Calu3 (cell line): ENCODE measurements around the gene CCND3. TPM values are rescaled to one million over a fixed set of nuclear protein-coding genes. Genes with fewer than 3 reads are reported as not detected.

Source experiments
- BruUV-seq: library from RNA; stranded (reverse); fragments of 400-500 nt; replicated peaks from 2 replicates; lab custom pipeline; 2021; lab: Mats Ljungman, UMichigan
- CTCF ChIA-PET: fragments of 300-600 bp; sonication (Branson Sonifier 250); formaldehyde crosslinking; loops from one replicate; lab custom pipeline; 2022; ENCODE audit warnings: antibody characterized with exemption; lab: Charles Lee
- DNase-seq: peaks from one replicate; pipeline ENCODE4 v3.0.0; 2022
- H3K27ac Mint-ChIP-seq: one replicate; pipeline ENCODE4 v1.8.0; 2022; ENCODE audit warnings: mixed read lengths; ENCODE audit not compliant: unreplicated experiment
- H3K27me3 Mint-ChIP-seq: one replicate; pipeline ENCODE4 v1.8.0; 2022; ENCODE audit warnings: mixed read lengths; ENCODE audit not compliant: unreplicated experiment
- H3K36me3 Mint-ChIP-seq: one replicate; pipeline ENCODE4 v1.8.0; 2022; ENCODE audit warnings: mild to moderate bottlenecking, moderate library complexity, mixed read lengths; ENCODE audit not compliant: insufficient read depth, unreplicated experiment
- H3K4me1 Mint-ChIP-seq: one replicate; pipeline ENCODE4 v1.8.0; 2022; ENCODE audit warnings: mild to moderate bottlenecking, low read depth, mixed read lengths; ENCODE audit not compliant: unreplicated experiment
- H3K4me3 Mint-ChIP-seq: one replicate; pipeline ENCODE4 v1.8.0; 2022; ENCODE audit warnings: mild to moderate bottlenecking, low read depth, moderate library complexity, mixed read lengths; ENCODE audit not compliant: unreplicated experiment
- H3K9me3 Mint-ChIP-seq: one replicate; pipeline ENCODE4 v1.8.0; 2022; ENCODE audit warnings: low read depth, mixed read lengths; ENCODE audit not compliant: unreplicated experiment
- intact Hi-C: fragments of 100-400 bp; cut with micrococcal nuclease; formaldehyde crosslinking; loops from one replicate; pipeline ENCODE4 v1.10.0; 2022; ENCODE audit not compliant: unreplicated experiment
- total RNA-seq: library from RNA; stranded (reverse); gene quantifications from 2 replicates; pipeline ENCODE4 v1.2.3, GENCODE V29; 2022
- TF ChIP-seq, protein P1 (sequence below): fragments of 200-600 bp; IDR thresholded peaks from one replicate; pipeline ENCODE4 v1.8.0; 2022; ENCODE audit warnings: antibody characterized with exemption; ENCODE audit not compliant: unreplicated experiment

The CCND3 gene
- total RNA-seq, 1 experiment from 2014 or later: 77.4 TPM

DNA sequence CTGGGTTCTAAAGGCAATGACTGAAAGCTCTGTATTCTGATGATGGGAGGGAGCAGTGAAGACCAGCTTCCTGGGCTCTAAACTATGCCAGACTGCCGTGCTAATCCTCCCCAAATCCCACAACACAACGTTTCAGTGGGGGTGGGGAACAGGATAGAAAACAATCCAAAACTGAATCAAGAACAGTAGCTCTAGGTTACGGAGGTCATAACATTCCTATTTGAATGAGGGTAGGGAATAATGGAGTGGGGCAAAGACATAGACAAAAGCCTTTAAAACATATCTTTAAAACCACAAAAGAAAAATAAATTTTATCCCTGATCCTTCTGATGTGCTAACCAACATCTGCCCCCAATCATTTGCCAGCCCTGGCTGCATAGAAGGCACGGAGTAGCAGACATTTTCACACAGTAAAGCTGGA is 54.3 kb downstream of the CCND3 start:
- no peaks in the 10 kb centered on the region for H3K36me3 Mint-ChIP-seq
- H3K27me3 Mint-ChIP-seq: no peaks in the 10 kb centered on the region
- intact Hi-C loops: no loop called here
- H3K9me3 Mint-ChIP-seq: no peaks in the 10 kb centered on the region
- no peak overlapping the region for H3K4me3 Mint-ChIP-seq
- CTCF ChIA-PET: interaction anchor here (0.5 to 1.4 kb wide), 5 partner anchors 8 to 912 kb away, joined by 3 to 6 read pairs (median 4); partner anchors contain the start of gene USP49
- TF ChIP-seq, protein P1, sequence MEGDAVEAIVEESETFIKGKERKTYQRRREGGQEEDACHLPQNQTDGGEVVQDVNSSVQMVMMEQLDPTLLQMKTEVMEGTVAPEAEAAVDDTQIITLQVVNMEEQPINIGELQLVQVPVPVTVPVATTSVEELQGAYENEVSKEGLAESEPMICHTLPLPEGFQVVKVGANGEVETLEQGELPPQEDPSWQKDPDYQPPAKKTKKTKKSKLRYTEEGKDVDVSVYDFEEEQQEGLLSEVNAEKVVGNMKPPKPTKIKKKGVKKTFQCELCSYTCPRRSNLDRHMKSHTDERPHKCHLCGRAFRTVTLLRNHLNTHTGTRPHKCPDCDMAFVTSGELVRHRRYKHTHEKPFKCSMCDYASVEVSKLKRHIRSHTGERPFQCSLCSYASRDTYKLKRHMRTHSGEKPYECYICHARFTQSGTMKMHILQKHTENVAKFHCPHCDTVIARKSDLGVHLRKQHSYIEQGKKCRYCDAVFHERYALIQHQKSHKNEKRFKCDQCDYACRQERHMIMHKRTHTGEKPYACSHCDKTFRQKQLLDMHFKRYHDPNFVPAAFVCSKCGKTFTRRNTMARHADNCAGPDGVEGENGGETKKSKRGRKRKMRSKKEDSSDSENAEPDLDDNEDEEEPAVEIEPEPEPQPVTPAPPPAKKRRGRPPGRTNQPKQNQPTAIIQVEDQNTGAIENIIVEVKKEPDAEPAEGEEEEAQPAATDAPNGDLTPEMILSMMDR: no peak
- H3K27ac Mint-ChIP-seq: no peak overlapping the region
- no TSS peak for BruUV-seq
- no peak for DNase-seq
- no peaks in the 10 kb centered on the region for H3K4me1 Mint-ChIP-seq

GRCh38 chr6:41885930-41886329 is 55.7 kb downstream of the CCND3 start:
- TF ChIP-seq, protein P1: no peak
- no TSS peak for BruUV-seq
- DNase-seq: no peak
- intact Hi-C loops: no loop called here
- CTCF ChIA-PET: no interaction called here
- no peak overlapping the region for H3K27ac Mint-ChIP-seq
- H3K4me3 Mint-ChIP-seq: no peak overlapping the region
- no peaks in the 10 kb centered on the region for H3K9me3 Mint-ChIP-seq
- no peaks in the 10 kb centered on the region for H3K4me1 Mint-ChIP-seq
- no peaks in the 10 kb centered on the region for H3K27me3 Mint-ChIP-seq
- H3K36me3 Mint-ChIP-seq: no peaks in the 10 kb centered on the region

- no peaks in the 10 kb centered on the region for H3K27me3 Mint-ChIP-seq
- H3K36me3 Mint-ChIP-seq: no peaks in the 10 kb centered on the region
- CTCF ChIA-PET: no interaction called here
- H3K4me1 Mint-ChIP-seq: no peaks in the 10 kb centered on the region
- H3K27ac Mint-ChIP-seq: no peak overlapping the region
- TF ChIP-seq, protein P1: no peak
- H3K9me3 Mint-ChIP-seq: no peaks in the 10 kb centered on the region
- no TSS peak for BruUV-seq
- no peak overlapping the region for H3K4me3 Mint-ChIP-seq
- intact Hi-C loops: no loop called here
- no peak for DNase-seq
Observed at GRCh38 chr6:41884957-41885356, 56.7 kb downstream of the CCND3 start.

Other genes starting within 250 kb of the CCND3 start
- gene TFEB, start 206.2 kb downstream of the CCND3 start, total RNA-seq: 4.4 and 6.6 TPM in 2 replicates
- not detected in 2 replicates for gene PGC, start 194.4 kb downstream of the CCND3 start, total RNA-seq
- 5.0 and 6.6 TPM in 2 replicates for gene FRS3, start 161.9 kb downstream of the CCND3 start, total RNA-seq
- 6.4 and 7.1 TPM in 2 replicates for gene PRICKLE4, start 161.0 kb downstream of the CCND3 start, total RNA-seq
- gene TOMM6, start 154.1 kb downstream of the CCND3 start, total RNA-seq: 251 and 265 TPM in 2 replicates
- gene USP49, start 46.4 kb downstream of the CCND3 start, total RNA-seq: 6.9 and 7.0 TPM in 2 replicates
- gene MED20, start 20.7 kb downstream of the CCND3 start, total RNA-seq: 28.0 and 29.8 TPM in 2 replicates
- gene BYSL, start 20.3 kb downstream of the CCND3 start, total RNA-seq: 51.7 and 55.6 TPM in 2 replicates
- gene TAF8, start 108.7 kb upstream of the CCND3 start, total RNA-seq: 32.6 and 34.0 TPM in 2 replicates
- gene C6orf132, start 200.8 kb upstream of the CCND3 start, total RNA-seq: 85.8 and 88.5 TPM in 2 replicates
- not detected in 2 replicates for gene GUCA1A, start 231.6 kb upstream of the CCND3 start, total RNA-seq